ENCODE data around the gene LYPLAL1. TPM values are rescaled to one million over a fixed set of nuclear protein-coding genes. Genes with fewer than 3 reads are reported as not detected.

The LYPLAL1 gene
- total and polyA plus RNA-seq, 2 experiments from 2014 or later = 32.4 to 84.6 TPM

DNA sequence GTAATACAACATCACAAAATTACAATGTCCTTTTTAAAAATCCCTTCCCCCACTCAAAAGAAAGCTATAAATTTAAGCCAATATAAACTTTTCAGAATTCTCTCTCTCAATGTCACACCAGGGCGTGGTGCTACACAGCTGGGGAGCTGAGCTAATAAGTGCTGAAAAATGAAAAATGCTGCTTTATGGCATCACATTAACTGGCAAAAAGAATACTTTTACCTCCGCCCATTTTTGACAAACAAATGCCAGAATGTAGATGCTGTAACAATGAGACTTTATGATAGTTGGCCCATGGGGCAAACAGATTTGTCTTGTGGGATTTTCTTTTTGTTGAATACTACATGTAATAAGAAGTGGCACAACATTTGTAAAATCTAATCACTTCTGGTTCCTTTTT is 12.7 kb upstream of the LYPLAL1 start:
- Histone ChIP-seq H3K4me3 (no peak overlapping the region), H3K36me3 (no peaks in the 10 kb centered on the region), H3K27ac (no peak overlapping the region), H3K9me3 (ENCODE audit: low read depth) (no peaks in the 10 kb centered on the region), H3K27me3 (no peaks in the 10 kb centered on the region), H3K4me1 (ENCODE audit: low read depth) (peaks cover 3% of the 10 kb centered on the region)
- no peak for DNase-seq (ENCODE audit: low read depth in 1 of 2, low spot score in 1 of 2)
- TF ChIP-seq, protein P1, sequence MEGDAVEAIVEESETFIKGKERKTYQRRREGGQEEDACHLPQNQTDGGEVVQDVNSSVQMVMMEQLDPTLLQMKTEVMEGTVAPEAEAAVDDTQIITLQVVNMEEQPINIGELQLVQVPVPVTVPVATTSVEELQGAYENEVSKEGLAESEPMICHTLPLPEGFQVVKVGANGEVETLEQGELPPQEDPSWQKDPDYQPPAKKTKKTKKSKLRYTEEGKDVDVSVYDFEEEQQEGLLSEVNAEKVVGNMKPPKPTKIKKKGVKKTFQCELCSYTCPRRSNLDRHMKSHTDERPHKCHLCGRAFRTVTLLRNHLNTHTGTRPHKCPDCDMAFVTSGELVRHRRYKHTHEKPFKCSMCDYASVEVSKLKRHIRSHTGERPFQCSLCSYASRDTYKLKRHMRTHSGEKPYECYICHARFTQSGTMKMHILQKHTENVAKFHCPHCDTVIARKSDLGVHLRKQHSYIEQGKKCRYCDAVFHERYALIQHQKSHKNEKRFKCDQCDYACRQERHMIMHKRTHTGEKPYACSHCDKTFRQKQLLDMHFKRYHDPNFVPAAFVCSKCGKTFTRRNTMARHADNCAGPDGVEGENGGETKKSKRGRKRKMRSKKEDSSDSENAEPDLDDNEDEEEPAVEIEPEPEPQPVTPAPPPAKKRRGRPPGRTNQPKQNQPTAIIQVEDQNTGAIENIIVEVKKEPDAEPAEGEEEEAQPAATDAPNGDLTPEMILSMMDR (IDR thresholded peaks at IDR 0.05; ENCODE audit: low read depth, low read length) = no peak

DNA sequence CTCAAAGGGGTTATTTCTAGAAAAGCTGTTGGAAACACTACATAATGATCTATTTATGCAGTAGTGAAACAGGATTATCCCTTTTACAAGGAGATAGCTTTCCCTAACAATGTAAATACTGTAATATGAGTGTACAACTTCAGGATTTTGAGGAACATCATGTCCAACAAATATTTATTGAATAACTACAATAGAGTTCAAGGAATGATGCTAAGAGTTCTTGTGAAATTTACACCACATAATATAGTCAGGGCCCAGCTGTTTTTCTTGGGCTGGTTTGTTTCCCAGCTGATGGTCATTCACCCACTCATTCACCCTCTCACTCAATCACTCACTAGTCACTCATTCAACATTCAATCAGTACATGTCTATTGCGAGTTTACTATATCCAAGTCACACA is 12.3 kb upstream of the LYPLAL1 start:
- DNase-seq (ENCODE audit: low read depth in 1 of 2, low spot score in 1 of 2) = no peak
- H3K36me3 ChIP-seq = no peaks in the 10 kb centered on the region
- no peak overlapping the region for H3K4me3 ChIP-seq
- H3K4me1 ChIP-seq (ENCODE audit: low read depth) = peaks cover 3% of the 10 kb centered on the region
- no peak overlapping the region for H3K27ac ChIP-seq
- TF ChIP-seq, protein P1 (IDR thresholded peaks at IDR 0.05; ENCODE audit: low read depth, low read length) = no peak
- no peaks in the 10 kb centered on the region for H3K27me3 ChIP-seq
- no peaks in the 10 kb centered on the region for H3K9me3 ChIP-seq (ENCODE audit: low read depth)

DNA sequence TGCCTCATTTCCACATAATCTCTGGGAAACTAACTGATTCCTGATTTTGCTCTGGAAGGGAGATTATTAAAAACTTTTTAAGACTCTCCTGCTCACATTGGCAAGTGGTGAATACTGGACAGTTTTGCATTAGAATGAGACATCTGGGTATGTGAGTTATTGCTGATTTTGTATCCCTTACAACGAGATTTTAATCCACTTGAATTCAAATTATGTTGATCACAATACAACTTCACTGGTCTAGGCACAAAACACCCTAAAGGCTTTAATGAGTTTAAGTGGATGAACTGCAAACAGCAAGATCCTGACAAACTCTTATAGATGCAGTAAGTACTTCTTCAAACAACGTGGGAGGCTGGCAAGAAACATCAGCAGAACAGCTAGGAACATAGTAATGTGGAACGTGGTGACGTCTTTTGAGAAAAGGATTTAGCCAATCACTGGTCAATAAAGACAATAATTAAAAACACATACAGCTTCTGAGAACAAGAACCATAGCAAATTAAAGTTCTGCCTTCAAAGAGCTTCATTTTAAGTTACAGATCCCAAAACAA is 10.2 kb upstream of the LYPLAL1 start:
- TF ChIP-seq, protein P1 (IDR thresholded peaks at IDR 0.05; ENCODE audit: low read depth, low read length) = no peak
- Histone ChIP-seq H3K36me3 (no peaks in the 10 kb centered on the region), H3K27ac (no peak overlapping the region), H3K4me1 (ENCODE audit: low read depth) (peaks cover 3% of the 10 kb centered on the region), H3K4me3 (no peak overlapping the region), H3K9me3 (ENCODE audit: low read depth) (no peaks in the 10 kb centered on the region), H3K27me3 (no peaks in the 10 kb centered on the region)
- DNase-seq (ENCODE audit: low read depth in 1 of 2, low spot score in 1 of 2) = no peak

DNA sequence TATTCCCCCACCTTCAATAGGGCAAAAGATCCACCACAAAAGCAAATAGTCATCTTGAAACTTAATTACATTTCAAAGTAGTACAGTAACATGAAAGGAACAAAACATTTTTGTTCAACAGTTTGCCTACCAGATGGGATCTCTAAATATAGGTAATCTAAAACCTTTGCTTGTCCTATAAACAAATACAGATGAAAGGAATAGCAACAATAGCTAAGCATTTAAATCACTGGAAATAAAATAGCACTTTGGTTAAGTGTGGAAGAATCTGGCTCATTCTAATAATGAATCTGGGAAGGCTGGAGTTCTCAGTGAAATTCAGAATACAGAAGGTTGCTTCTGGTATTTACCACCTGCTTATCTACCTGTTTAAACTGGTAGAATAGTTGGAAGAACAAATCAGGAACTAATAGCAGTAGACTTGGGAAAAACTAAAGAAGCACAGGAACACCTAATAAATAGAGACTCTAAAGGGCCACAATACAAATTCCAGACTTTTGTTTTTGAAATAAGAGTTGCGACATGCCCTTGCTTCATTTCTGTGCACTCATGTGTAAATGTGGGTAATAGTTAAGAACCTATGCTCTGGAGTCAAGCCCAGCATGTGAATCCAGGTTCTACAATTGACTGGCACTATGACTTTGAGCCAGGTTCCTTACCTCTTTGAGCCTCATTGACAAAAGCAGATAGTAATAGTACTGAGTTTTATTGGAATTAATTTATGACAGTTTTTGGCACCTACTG is 2.3 kb upstream of the LYPLAL1 start:
- DNase-seq (ENCODE audit: low read depth in 1 of 2, low spot score in 1 of 2) = peak in 1 of 2 donors; percentile 64
- peaks cover 11% of the 10 kb centered on the region for H3K4me1 ChIP-seq (ENCODE audit: low read depth)
- TF ChIP-seq, protein P1 (IDR thresholded peaks at IDR 0.05; ENCODE audit: low read depth, low read length) = no peak
- no peaks in the 10 kb centered on the region for H3K27me3 ChIP-seq
- H3K36me3 ChIP-seq = no peaks in the 10 kb centered on the region
- no peaks in the 10 kb centered on the region for H3K9me3 ChIP-seq (ENCODE audit: low read depth)
- no peak overlapping the region for H3K27ac ChIP-seq
- H3K4me3 ChIP-seq = no peak overlapping the region

DNA sequence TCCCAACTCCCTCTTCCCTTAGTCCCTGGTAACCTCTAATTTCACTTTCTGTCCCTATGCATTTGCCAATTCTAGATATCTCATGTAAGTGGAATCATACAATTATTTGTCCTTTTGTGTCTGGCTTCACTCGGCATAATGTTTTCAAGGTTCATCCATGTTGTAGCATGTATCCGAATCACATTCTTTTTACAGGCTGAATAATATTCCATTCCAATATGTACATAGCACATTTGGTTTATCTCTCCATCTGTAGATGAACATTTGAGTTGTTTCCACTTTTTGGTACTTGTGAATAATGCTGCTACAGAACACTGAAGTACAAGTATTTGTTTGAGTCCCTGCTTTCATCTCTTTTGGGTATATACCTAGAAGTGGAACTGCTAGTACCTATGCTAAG is 857 bp upstream of the LYPLAL1 start:
- DNase-seq (ENCODE audit: low read depth in 1 of 2, low spot score in 1 of 2) = no peak
- H3K4me1 ChIP-seq (ENCODE audit: low read depth) = peaks cover 12% of the 10 kb centered on the region
- TF ChIP-seq, protein P1 (IDR thresholded peaks at IDR 0.05; ENCODE audit: low read depth, low read length) = no peak
- H3K36me3 ChIP-seq = no peaks in the 10 kb centered on the region
- no peak overlapping the region for H3K4me3 ChIP-seq
- no peaks in the 10 kb centered on the region for H3K27me3 ChIP-seq
- H3K9me3 ChIP-seq (ENCODE audit: low read depth) = no peaks in the 10 kb centered on the region
- H3K27ac ChIP-seq = peak overlapping the region; percentile 94
